NCI-H1436 treated with DMSO at 0.1 percent for 48 hours (cell line): Measurements from ENCODE around the gene ANTKMT.
"Not testable (repeated sequence)": the region's sequence is repeated elsewhere in the genome, so short reads cannot be mapped to it uniquely, and the experiment has no call there.

ENCODE experiments used
- DNase-seq: peaks from one replicate; lab custom pipeline; 2025; lab: John Stamatoyannopoulos, UW

Gene ANTKMT

DNA sequence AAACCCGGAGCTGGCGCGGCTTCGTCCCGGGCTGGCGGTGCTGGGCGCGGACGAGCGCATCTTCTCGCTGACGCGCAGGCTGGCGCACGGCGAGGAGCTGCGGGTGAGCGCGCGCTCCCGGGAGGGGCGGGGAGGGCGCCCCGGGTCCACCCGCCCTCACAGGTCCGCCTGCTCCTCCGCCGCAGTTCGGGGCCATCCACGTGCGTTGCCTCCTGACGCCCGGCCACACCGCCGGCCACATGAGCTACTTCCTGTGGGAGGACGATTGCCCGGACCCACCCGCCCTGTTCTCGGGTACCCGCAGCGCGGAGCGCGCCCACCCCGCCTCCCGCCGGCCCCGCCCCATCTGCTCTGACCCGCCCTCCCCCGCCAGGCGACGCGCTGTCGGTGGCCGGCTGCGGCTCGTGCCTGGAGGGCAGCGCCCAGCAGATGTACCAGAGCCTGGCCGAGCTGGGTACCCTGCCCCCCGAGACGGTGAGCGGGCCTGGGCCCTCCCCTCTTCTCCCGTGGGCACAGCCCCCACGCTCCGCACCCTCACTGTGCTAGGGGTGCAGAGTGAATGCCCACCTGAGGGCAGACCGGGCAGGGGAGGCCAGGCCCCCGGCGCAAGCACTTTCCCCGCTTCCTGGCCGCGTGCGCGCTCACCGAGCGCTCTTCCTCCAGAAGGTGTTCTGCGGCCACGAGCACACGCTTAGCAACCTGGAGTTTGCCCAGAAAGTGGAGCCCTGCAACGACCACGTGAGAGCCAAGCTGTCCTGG is 7.4 kb downstream of the ANTKMT start:
- DNase-seq: no peak

DNA sequence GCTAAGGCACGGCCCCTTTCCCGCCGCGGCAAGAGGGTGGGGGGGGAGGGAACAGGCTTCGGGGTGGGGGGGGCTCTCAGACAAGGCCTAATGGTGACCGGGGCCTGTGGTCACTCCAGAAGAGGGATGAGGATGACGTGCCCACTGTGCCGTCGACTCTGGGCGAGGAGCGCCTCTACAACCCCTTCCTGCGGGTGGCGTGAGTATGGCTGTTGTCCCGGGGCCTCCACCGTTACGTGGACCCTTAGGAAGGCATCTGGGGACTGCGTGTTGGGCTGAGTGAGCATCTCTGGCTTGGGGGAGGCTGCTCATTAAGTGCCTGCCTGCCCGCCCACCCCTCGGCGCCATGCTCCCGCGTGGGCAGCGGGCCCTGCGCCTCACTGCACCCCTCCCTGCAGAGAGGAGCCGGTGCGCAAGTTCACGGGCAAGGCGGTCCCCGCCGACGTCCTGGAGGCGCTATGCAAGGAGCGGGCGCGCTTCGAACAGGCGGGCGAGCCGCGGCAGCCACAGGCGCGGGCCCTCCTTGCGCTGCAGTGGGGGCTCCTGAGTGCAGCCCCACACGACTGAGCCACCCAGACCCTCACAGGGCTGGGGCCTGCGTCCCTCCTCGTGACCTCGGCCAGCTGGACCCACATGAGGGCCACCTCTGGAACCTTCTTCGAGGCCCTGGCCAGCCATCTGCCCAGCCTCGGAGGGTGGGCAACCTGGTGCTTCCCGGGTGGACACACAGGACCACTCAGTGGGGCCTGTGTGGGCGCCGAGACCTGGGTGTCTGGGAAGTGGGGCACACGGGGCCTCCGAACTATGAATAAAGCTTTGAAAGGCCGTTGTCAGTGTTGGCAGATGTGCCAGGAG is 8.2 kb downstream of the ANTKMT start:
- DNase-seq: no peak

DNA sequence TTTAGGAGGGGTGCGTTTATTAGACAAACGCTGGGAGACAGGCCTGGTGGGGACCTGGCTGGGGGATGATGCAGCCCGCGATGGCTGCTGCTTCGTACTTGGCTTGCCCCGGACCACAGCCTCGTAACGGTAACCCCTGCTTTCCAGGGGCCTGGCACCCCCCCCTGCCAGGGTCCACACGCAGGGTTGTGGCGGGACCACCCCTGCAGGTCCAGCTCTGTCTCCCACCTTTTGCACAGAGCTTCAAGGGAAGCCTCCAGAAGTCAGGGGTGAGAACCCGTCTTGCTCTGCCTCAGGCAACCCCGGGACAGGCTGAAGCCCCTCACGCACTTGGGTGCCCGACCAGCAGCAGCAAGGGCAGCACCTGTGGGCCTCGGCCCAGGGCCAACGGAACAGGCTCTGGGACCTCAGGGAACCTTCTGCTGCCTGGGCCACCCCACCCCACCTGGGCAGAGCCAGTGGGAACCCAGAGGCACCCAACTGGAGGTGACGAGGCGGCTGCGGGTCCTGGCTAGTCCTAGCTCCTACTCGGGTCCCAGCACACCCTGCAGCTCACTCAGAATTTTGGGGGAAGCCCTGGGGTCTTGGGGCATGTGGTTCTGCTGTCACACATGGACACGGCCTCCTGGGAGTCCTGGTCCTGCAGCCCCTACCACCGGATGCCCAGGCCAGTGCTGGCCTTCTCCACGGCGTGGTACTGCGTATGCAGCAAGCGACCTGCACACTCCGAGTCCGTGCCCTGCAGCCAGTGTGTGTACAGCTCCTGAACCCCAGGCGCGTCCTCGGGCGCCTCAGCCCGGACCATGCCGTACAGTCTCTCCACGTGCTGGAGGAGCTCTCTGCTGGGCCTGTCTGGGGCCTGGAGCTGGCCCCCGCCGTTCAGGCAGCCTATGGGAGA is 9.1 kb downstream of the ANTKMT start:
- no peak for DNase-seq

DNA sequence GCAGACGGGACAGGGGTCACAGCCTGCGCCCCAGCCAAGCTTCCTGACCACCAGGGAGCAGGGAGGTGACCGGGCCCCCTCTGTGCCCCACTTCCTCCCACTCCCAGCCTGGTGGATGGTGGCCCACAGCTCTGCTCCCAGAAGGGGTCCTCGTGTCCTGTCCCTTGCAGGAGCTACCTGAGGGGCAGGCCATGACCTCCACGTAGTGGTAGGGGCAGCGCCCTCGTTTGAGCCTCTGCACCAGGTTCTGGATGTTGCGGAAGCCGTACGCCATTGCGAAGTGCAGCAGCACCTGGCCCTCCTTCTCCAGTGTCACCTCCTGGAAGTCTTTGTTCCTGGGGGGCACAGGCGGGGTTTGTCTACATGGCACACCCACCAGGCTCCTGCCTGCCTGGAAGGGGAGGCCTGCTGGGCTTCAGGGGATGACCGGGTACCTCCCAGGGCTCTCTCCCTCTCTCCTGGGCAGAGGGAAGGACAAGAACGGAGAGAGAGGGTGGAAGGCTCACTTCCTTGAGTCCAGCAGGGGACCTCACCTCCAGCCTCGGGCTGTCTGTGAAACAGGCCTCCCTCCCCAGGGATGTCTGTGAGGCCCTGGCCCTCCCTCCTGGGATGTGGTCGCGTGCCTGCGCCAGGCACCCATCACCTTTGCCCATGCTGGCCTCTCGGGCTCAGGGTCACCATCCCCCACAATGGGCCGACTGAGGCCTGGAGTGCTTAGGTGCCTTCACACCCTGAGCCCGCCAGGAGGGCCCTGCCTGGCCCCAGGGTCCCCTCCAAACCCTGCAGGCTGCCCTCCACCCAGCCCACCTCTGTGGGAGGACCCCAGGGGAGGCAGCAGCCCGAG is 9.9 kb downstream of the ANTKMT start:
- no peak for DNase-seq

DNA sequence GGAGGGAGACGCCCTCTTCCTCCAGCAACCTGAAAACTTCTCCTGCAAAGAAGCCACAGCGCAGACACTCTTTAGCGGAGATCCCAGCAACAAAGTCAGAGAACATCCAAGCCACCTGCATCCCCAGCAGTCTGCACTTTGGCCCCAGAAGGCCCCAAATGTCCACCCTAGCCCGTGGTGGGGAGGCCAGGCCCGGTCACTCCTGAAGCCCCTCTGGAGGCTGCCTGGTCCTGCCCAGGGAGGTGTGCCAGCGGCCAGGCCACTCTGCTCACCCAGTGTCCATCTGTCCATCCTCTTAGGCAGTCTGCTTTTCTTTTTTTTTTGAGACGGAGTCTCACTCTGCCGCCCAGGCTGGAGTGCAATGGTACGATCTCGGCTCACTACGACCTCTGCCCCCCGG is 11.4 kb downstream of the ANTKMT start:
- DNase-seq: no peak

DNA sequence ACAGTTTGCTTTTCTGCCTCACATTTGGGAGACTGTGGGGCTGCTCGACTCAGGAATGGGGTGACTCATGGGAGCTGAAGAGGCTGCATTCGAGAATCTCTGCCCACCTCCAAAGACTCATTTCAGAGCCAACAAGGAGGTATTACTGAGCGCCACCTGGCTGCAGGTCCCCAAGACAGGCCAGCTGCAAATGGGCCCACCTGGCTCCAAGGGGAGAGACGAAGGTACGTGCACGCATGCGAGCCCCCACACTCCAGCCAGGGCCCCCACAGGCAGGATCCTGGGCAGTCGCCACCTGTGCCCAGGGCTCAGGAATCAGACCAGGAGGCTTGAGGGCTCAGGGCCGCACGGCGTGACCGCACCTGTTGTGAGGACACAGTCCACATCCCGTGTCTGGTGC is 12.0 kb downstream of the ANTKMT start:
- DNase-seq: no peak

DNA sequence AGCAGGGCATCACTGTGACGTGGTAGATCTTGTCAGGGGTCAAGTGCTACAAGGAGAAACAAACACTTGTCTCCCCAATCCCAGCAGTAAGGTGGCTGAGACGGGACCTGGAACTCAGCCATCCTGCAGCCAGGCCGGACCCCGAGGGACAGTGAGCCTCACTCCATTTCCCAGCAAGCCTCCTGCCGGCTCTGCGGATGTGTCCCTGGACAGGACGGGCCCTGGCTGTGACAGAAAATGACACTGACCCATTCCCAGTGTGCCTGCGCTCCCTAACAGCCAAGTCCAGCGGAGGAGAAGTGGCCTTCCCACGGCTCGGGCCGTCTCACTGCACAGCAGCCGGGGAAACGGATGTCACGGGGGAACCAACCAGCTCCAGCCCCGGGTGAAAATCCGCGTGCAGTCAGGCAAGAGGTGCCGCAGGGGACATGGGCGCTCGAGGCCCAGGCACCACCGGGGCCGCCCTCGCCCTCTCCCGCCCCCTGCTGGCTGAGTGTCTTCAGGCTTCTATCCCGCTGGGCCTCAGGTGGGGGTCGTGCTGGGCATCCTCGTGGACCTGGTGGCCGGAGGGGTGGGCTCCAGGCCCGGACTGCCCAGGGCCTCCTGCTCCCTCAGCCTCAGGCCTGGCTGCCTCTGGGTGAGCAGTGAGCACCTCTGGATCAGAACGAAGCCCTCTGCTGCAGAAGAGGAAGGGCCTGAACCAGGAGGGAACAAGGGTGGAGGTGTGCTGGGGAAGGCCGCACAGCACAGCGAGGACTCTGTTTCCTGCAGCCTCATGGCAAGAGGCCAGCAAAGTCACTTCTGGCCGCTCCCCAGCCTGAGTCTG is 12.6 kb downstream of the ANTKMT start:
- DNase-seq: no peak

DNA sequence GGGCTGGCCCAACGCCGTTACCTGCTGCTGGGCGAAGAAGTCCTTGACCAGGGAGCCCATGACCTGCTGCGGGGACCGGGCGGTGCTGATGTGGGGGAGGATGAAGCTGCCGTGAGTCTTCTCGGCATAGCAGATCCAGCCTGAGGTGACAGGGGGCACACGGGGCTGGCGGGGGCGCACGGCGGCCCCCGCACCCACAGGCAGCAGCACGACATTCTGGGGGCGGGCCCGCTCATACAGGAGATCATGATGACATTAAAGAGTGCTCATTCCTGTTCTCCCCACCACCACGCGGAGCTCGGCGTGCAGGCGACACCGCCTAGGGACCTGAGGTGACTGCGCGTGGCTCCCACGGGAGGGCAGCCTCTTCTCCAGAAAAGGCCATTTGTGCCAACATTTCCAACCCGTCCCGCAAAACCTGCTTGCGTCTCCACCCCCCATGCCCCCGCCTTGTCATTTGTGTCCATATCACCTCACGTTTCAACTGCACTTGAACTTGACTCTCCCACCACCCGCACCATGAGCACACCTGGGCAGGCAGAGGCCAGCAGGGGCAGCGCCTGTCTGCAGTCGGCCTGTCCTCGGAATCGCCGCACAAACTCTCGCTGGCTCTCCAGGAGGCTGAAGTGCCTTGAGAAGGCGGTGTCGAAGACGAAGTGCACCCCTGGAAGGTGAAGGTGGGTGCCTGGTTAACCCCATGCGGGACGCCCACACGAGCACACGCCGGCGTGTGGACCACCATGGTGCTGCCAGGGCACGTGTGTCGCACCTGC is 13.4 kb downstream of the ANTKMT start:
- DNase-seq: no peak

DNA sequence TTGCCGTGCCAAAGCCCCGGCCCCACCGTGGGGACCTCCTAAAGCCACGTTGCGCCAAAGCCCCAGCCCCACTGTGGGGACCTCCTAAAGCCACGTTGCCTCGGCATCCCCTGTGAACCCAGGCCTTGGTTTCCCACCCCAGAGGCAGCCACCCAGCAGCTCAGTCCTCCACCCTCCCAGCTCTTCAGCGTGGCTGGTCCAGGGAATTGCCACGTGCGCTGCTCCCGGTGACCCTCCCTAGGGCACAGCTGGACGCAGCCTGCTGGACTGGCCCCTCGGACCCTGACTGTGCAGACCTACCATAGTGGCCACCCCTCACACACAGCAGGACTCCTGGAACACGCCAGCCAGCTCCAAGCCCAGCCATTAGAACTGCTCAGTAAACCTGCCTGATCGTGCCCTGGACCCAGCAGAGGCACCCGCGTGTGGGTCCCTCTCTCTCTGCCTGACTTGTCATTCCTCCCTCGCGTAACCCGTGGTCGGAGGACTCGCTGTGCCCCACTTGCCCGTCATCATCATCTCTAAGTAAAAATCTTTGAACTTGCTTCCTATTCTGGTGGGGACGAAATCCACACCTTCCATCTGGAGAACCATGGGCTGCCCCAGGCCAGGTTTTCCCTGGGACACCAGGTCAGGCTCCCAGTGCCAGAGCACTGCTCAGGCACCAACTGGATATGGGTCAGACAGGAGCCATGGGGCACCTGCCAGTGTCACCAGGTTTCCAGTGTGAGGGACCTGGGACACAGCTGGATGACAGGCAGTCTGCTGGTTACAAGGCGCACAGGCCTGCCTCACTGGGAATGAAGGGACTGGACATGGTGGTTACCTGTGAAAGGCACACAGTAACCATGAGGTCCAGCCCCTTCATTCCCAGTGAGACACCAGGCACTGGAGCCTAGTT is 14.3 kb downstream of the ANTKMT start:
- no peak for DNase-seq

DNA sequence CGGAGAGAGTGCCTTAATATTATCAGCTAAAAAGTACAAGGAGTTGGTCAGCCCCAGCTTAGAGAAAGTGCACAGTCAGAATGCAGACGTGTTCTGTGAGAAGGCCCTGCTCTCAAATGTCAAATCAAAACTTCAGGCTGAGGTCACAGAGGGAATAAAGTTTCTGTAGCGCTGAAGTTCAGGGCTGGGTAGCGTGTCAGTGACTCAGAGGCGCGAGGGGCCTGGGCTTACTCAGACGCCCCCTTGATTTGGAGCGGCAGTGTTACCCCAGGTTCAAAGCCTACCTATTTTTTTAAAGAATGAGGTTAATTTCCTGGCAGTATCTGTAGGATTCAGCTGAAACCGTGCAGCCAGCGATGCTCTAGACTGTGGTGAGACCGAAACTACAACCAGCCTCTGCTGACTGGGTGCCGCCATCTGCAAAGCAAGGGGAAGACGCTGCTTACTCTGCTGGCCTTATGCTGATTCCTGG is 15.1 kb downstream of the ANTKMT start:
- DNase-seq: no peak

DNA sequence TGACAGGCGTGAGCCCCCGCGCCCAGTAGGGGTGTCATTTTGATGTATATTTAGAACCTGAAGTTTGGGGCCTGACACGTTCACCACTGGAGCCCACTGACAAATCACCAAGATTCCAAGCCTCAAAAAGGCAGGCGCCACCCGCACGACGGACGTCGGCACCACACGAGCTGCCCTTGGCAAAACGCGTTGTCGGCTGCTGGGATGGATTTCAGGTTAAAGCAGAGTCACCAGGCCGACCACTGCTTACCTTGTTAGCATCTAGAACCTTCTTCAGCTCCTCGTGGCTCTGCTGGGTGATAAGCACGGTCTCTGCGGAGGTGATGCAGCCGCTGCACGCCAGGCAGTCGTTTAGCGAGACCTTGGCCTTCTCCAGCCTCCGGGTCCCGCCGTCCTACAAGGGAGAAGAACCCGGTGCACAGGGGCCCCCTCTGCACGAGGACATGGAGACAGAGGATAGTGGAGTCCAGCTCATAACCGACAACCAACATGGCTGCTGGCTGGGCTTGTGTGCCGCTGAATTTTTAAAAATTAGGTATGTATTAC is 16.1 kb downstream of the ANTKMT start:
- DNase-seq: no peak

DNA sequence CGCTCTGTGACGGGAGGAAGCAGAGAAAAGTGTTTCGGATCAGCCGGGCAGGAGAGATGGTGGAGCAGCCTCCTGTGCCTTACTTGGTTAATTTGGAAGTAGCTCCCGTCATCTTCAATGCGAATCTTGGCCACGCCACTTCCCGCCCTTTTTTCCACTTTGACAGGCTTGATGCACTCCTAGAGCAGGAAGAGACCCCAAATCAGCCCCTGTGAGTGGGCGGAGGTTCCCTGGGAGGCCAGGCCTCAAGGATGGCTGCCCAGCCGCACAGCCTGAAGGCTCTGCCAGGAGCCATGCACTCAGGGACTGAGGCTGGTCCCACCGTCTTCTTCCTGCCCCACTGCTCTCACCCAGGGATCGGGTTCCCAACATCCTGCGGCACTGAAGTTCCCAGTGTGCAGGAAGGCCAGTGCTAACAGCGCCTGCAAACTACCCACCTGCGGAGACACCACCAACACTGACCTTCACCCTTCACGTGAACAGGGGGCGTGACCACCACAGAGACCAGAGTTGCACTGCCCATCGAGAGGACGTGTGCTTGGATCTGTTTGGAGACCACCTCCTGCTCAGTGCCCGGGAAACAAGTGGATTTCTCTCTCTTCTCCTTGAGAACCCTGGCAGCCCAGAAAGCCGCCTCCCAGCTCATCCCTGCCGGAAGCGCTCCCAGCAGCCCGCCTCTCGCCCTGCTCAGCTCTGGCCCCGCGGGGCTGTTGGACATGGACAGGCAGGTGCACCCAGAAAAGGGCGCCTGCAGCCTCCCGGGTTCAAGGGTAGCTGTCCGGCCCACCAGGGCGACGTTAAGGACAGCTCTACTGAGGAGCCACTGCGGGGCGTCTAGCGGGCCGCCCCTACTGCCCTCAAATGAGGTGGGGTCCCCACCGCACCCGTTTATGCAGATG is 18.9 kb downstream of the ANTKMT start:
- no peak for DNase-seq

DNA sequence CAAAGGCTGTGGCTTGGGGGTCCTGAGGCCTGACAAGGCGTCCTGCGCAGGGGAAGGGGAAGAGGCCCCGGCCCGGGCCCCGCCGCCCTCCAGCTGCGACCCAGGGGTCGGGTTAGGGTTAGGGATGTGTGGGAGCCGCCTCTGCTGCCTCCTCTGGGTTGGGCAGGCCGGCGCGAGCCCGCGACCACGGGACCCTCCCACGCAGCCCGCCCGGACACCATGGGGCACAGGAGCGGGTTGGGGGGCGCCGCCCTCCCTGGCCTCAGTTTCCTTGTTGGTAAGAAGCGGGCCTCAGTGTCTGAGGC is 19.5 kb downstream of the ANTKMT start:
- DNase-seq: no peak

DNA sequence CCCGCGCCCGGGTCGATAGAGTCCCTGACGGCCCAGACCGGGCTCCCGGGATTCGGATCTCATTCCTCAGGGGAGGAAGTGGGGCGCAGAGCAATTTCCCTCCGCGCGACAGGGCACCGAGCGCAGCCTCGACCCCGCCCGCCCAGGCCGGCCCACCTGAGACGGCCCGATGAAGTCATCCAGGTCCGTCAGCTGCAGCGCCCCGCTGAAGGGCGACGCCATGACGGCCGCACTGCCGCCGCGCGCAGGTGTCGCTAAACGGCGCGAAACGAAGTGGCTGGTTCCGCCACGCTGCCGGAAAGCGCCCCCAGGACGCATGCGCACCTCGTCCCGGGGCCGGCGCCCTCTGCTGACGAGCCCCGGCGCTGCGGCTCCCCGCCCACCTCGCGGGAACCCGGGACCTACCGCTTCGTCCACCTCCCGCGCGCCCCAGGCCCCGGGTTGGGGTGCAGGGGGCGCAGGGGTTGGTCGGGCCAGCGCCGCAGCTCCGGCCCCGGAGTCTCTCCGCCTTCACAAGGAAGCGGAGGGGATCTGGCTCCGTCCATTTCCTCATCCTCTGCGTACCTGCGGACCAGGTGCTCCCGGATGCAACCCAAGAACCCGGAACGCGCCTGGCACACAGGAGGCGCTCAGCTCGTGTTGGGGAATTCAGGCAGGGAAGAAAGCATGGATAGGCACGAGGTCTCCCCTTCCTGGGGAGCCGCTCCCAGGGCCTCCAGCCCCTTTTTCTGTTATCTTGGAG is 20.0 kb downstream of the ANTKMT start, which contains the start of gene CIAO3:
Gene CIAO3, minus strand, starts transcription at position 234 of the 742 bp plus-strand sequence. Its CDS starts 12 bp downstream, at position 222.
- no peak for DNase-seq

DNA sequence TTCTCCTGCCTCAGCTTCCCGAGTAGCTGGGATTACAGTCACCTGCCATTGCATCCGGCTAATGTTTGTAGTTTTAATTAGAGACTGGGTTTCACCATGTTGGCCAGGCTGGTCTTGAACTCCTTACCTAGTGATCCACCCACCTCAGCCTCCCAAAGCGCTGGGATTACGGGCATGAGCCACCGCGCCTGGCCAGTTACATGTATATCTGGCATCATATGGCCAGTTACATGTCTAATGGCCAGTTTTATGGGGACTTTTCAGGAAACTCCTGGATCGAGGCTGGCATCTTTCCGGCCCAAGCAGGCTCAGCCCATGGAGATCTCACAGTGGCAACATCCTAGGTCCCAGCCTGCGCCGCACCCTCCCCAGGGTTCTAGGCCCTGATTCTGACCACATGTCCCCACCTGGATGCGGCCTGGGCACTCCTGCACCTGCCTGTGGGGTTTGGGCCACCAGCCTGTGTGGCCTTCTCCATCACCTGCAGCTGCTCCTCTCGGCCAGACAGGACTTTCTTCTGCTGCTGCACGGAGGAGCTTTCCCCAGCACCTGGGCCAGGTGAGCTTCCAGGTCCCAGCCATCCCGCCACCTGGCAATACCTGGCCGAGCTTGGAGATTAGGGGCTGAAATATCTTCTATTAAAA is 21.2 kb downstream of the ANTKMT start:
- DNase-seq: no peak

DNA sequence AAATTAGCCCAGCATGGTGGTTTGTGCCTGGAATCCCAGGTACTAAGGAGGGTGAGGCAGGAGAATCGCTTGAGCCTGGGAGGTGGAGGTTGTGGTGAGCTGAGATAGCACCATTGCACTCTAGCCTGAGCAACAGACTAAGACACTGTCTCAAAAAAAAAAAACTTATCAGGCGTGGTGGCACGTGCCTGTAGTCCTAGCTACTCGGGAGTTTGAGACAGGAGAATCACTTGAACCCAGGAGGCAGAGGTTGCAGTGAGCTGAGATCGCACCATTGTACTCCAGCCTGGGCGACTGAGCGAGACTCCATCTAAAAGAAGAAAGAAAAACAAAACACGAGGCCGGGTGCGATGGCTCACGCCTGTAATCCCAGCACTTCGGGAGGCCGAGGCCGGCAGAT is 21.9 kb downstream of the ANTKMT start:
- DNase-seq: not testable (repeated sequence)
